Stimulated activated CD4-positive, alpha-beta T cell treated with anti-CD3 and anti-CD28 coated beads, Interleukin-4, amount 100 ng/mL, for 1 hour (primary cell): ENCODE measurements around the gene LRRC8B.
"Not testable (repeated sequence)": the region's sequence is repeated elsewhere in the genome, so short reads cannot be mapped to it uniquely, and the experiment has no call there.

ENCODE experiments used
- DNase-seq: peaks from one replicate; pipeline ENCODE4 v3.0.0-alpha.2; 2020

The LRRC8B gene

GRCh38 chr1:89609781-89610456 lies 85.3 kb downstream of the LRRC8B start:
- DNase-seq: peak; percentile 45

- peak; percentile 26 for DNase-seq
These were observed 85.9 kb downstream of the LRRC8B start for GRCh38 chr1:89610457-89611011.

GRCh38 chr1:89611721-89612120 lies 87.1 kb downstream of the LRRC8B start:
- DNase-seq: no peak

GRCh38 chr1:89613928-89614327 lies 89.3 kb downstream of the LRRC8B start:
- no peak for DNase-seq

- no peak for DNase-seq
These were observed 91.3 kb downstream of the LRRC8B start for GRCh38 chr1:89615676-89616598.

GRCh38 chr1:89616844-89617627 lies 92.4 kb downstream of the LRRC8B start:
- no peak for DNase-seq

- DNase-seq: no peak
These were observed 96.0 kb downstream of the LRRC8B start for GRCh38 chr1:89620664-89621063.

GRCh38 chr1:89622895-89623294 lies 98.3 kb downstream of the LRRC8B start:
- no peak for DNase-seq

- no peak for DNase-seq
These were observed 99.7 kb downstream of the LRRC8B start for GRCh38 chr1:89624314-89624713.

- DNase-seq: no peak
These were observed 100.2 kb downstream of the LRRC8B start for GRCh38 chr1:89624715-89625323.

- no peak for DNase-seq
These were observed 103.0 kb downstream of the LRRC8B start for GRCh38 chr1:89627596-89627962.

- no peak for DNase-seq
These were observed 104.5 kb downstream of the LRRC8B start for GRCh38 chr1:89629146-89629545.

- not testable (repeated sequence) for DNase-seq
These were observed 105.0 kb downstream of the LRRC8B start for GRCh38 chr1:89629600-89629999.

- no peak for DNase-seq
These were observed 105.4 kb downstream of the LRRC8B start for GRCh38 chr1:89630048-89630447.

- DNase-seq: no peak
These were observed 107.4 kb downstream of the LRRC8B start for GRCh38 chr1:89631816-89632656.

GRCh38 chr1:89632657-89633247 lies 108.1 kb downstream of the LRRC8B start, which contains the start of gene LRRC8C:
Gene LRRC8C, plus strand, starts transcription at chr1:89633120. Its CDS starts 53,354 bp downstream, at chr1:89686474.
- peak; percentile 88 for DNase-seq

GRCh38 chr1:89633248-89633799 lies 108.7 kb downstream of the LRRC8B start:
- peak; percentile 49 for DNase-seq

- peak; percentile 23 for DNase-seq
These were observed 109.4 kb downstream of the LRRC8B start for GRCh38 chr1:89633800-89634625.
